Astrocyte (in vitro differentiated cells and primary cell): ENCODE data around the gene RGS17. TPM values are rescaled to one million over a fixed set of nuclear protein-coding genes. Genes with fewer than 3 reads are reported as not detected.

Experiments
- DNase-seq: peaks from one replicate; pipeline ENCODE4 v3.0.0-alpha.2; 2010; ENCODE audit warnings: low read depth
- FAIRE-seq: peaks from 2 replicates; lab custom pipeline; 2011; peaks lifted over from hg19 to GRCh38; lab: Jason Lieb, UNC
- H2AFZ ChIP-seq: 2 replicates; pipeline ENCODE4 v1.6.0; 2012; ENCODE audit warnings: low read depth, low read length, inconsistent platforms
- H3K27ac ChIP-seq: 2 replicates; pipeline ENCODE4 v1.5.1; 2011; ENCODE audit warnings: low read depth, low read length, inconsistent platforms
- H3K27me3 ChIP-seq: 2 replicates; pipeline ENCODE4 v1.6.0; 2011; ENCODE audit warnings: low read length, inconsistent platforms; ENCODE audit not compliant: insufficient read depth
- H3K36me3 ChIP-seq: 2 replicates; pipeline ENCODE4 v1.5.1; 2011; ENCODE audit warnings: low read length, inconsistent platforms; ENCODE audit not compliant: insufficient read depth
- H3K4me1 ChIP-seq: 2 replicates; pipeline ENCODE4 v1.5.1; 2011; ENCODE audit warnings: low read length, inconsistent platforms; ENCODE audit not compliant: insufficient read depth
- H3K4me2 ChIP-seq: 2 replicates; pipeline ENCODE4 v1.6.0; 2012; ENCODE audit warnings: low read length, inconsistent platforms
- H3K4me3 ChIP-seq: 2 replicates; pipeline ENCODE4 v1.5.1; 2011; ENCODE audit warnings: low read depth, mild to moderate bottlenecking, low read length, inconsistent platforms; ENCODE audit not compliant: insufficient read depth
- H3K79me2 ChIP-seq: 2 replicates; pipeline ENCODE4 v1.6.0; 2012; ENCODE audit warnings: mild to moderate bottlenecking, low read length, inconsistent platforms; ENCODE audit not compliant: insufficient read depth
- H3K9ac ChIP-seq: 2 replicates; pipeline ENCODE4 v1.6.0; 2012; ENCODE audit warnings: mild to moderate bottlenecking, low read length, inconsistent platforms
- H3K9me3 ChIP-seq: 2 replicates; pipeline ENCODE4 v1.5.1; 2012; ENCODE audit warnings: low read depth, mild to moderate bottlenecking, low read length, inconsistent platforms; ENCODE audit not compliant: insufficient read depth
- H4K20me1 ChIP-seq: 2 replicates; pipeline ENCODE4 v1.6.0; 2012; ENCODE audit warnings: low read length, inconsistent platforms; ENCODE audit not compliant: insufficient read depth
- H3K27ac Mint-ChIP-seq: one replicate; pipeline ENCODE4 v1.8.0; 2021; ENCODE audit warnings: mild to moderate bottlenecking, mixed read lengths; ENCODE audit not compliant: unreplicated experiment
- H3K27me3 Mint-ChIP-seq: one replicate; pipeline ENCODE4 v1.8.0; 2021; ENCODE audit warnings: low read depth, mixed read lengths; ENCODE audit not compliant: unreplicated experiment
- H3K36me3 Mint-ChIP-seq: one replicate; pipeline ENCODE4 v1.8.0; 2021; ENCODE audit warnings: low read depth, mixed read lengths; ENCODE audit not compliant: unreplicated experiment
- H3K4me1 Mint-ChIP-seq: one replicate; pipeline ENCODE4 v1.8.0; 2021; ENCODE audit warnings: low read depth, mixed read lengths; ENCODE audit not compliant: unreplicated experiment
- H3K4me3 Mint-ChIP-seq: one replicate; pipeline ENCODE4 v1.8.0; 2021; ENCODE audit warnings: mild to moderate bottlenecking, moderate library complexity, mixed read lengths; ENCODE audit not compliant: unreplicated experiment
- H3K9me3 Mint-ChIP-seq: one replicate; pipeline ENCODE4 v1.8.0; 2021; ENCODE audit warnings: mild to moderate bottlenecking, mixed read lengths; ENCODE audit not compliant: unreplicated experiment
- CTCF ChIP-seq: IDR thresholded peaks from 2 replicates; pipeline ENCODE4 v1.5.1; 2011; ENCODE audit warnings: low read depth, mild to moderate bottlenecking, inconsistent platforms, low read length, moderate library complexity; ENCODE audit not compliant: insufficient read depth
- EZH2 ChIP-seq: IDR thresholded peaks from 2 replicates; pipeline ENCODE4 v1.6.1; 2012; ENCODE audit warnings: mild to moderate bottlenecking, low read length, inconsistent platforms; ENCODE audit not compliant: insufficient read depth
- total RNA-seq: library from RNA; stranded (reverse); gene quantifications from 2 replicates; pipeline ENCODE4 v1.2.1, GENCODE V29; 2021

The RGS17 gene
- total RNA-seq, 1 donor from 2014 or later: 3.4 TPM

- H3K27me3 ChIP-seq: no peaks in the 10 kb centered on the region
- no peak overlapping the region for H3K4me2 ChIP-seq
- FAIRE-seq: no peak
- peaks cover 2% of the 10 kb centered on the region for H3K27me3 Mint-ChIP-seq
- H2AFZ ChIP-seq: no peak overlapping the region
- DNase-seq: no peak
- TF ChIP-seq CTCF (no peak), EZH2 (no peak)
- H3K27ac Mint-ChIP-seq: no peak overlapping the region
- H3K9me3 ChIP-seq: no peaks in the 10 kb centered on the region
- H3K4me1 ChIP-seq: no peaks in the 10 kb centered on the region
- no peak overlapping the region for H3K9ac ChIP-seq
- no peaks in the 10 kb centered on the region for H3K36me3 ChIP-seq
- no peak overlapping the region for H3K4me3 Mint-ChIP-seq
- H3K79me2 ChIP-seq: no peaks in the 10 kb centered on the region
- H3K36me3 Mint-ChIP-seq: no peaks in the 10 kb centered on the region
- no peak overlapping the region for H3K4me3 ChIP-seq
- H3K27ac ChIP-seq: no peak overlapping the region
- H4K20me1 ChIP-seq: no peaks in the 10 kb centered on the region
- peaks cover 4% of the 10 kb centered on the region for H3K4me1 Mint-ChIP-seq
- peaks cover 4% of the 10 kb centered on the region for H3K9me3 Mint-ChIP-seq
These were observed 171.7 kb downstream of the RGS17 start for GRCh38 chr6:152959333-152959732.

- Mint-ChIP-seq H3K36me3 (no peaks in the 10 kb centered on the region), H3K9me3 (peaks cover 4% of the 10 kb centered on the region), H3K27me3 (peaks cover 2% of the 10 kb centered on the region), H3K4me1 (peaks cover 8% of the 10 kb centered on the region), H3K4me3 (no peak overlapping the region), H3K27ac (no peak overlapping the region)
- TF ChIP-seq CTCF (no peak), EZH2 (no peak)
- H3K4me2 ChIP-seq: no peak overlapping the region
- no peak overlapping the region for H3K4me3 ChIP-seq
- H3K4me1 ChIP-seq: no peaks in the 10 kb centered on the region
- no peaks in the 10 kb centered on the region for H4K20me1 ChIP-seq
- FAIRE-seq (no peak), DNase-seq (no peak)
- no peaks in the 10 kb centered on the region for H3K27me3 ChIP-seq
- no peaks in the 10 kb centered on the region for H3K36me3 ChIP-seq
- no peak overlapping the region for H3K27ac ChIP-seq
- no peak overlapping the region for H3K9ac ChIP-seq
- H3K79me2 ChIP-seq: no peaks in the 10 kb centered on the region
- H2AFZ ChIP-seq: no peak overlapping the region
- H3K9me3 ChIP-seq: no peaks in the 10 kb centered on the region
These were observed 173.3 kb downstream of the RGS17 start for GRCh38 chr6:152957796-152958195.

Other genes starting within 250 kb of the RGS17 start
- gene FBXO5, start 148.2 kb downstream of the RGS17 start, total RNA-seq: 6.1 and 7.5 TPM in 2 replicates
- gene MTRF1L, start 128.6 kb downstream of the RGS17 start, total RNA-seq: 30.8 and 33.2 TPM in 2 replicates